ENCODE results near the gene ARHGAP23. TPM values are rescaled to one million over a fixed set of nuclear protein-coding genes. Genes with fewer than 3 reads are reported as not detected.

ARHGAP23 gene
- total RNA-seq, 1 experiment from 2014 or later, result 140 TPM

- peak; percentile 76 for DNase-seq
- TF ChIP-seq, protein P1, sequence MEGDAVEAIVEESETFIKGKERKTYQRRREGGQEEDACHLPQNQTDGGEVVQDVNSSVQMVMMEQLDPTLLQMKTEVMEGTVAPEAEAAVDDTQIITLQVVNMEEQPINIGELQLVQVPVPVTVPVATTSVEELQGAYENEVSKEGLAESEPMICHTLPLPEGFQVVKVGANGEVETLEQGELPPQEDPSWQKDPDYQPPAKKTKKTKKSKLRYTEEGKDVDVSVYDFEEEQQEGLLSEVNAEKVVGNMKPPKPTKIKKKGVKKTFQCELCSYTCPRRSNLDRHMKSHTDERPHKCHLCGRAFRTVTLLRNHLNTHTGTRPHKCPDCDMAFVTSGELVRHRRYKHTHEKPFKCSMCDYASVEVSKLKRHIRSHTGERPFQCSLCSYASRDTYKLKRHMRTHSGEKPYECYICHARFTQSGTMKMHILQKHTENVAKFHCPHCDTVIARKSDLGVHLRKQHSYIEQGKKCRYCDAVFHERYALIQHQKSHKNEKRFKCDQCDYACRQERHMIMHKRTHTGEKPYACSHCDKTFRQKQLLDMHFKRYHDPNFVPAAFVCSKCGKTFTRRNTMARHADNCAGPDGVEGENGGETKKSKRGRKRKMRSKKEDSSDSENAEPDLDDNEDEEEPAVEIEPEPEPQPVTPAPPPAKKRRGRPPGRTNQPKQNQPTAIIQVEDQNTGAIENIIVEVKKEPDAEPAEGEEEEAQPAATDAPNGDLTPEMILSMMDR (IDR thresholded peaks at IDR 0.05; ENCODE audit: unreplicated experiment), result peak; percentile 37
- no peaks in the 10 kb centered on the region for H3K9me3 Mint-ChIP-seq (ENCODE audit: low read depth, unreplicated experiment)
- no TSS peak for BruUV-seq (replicated peaks)
- peak overlapping the region; percentile 11 for H3K27ac Mint-ChIP-seq (ENCODE audit: unreplicated experiment)
- peaks cover 30% of the 10 kb centered on the region for H3K36me3 Mint-ChIP-seq (ENCODE audit: insufficient read depth, unreplicated experiment)
- intact Hi-C loops (cut with micrococcal nuclease; ENCODE audit: unreplicated experiment), result no loop called here
- H3K4me1 Mint-ChIP-seq (ENCODE audit: low read depth, unreplicated experiment), result peaks cover 66% of the 10 kb centered on the region
- no peak overlapping the region for H3K4me3 Mint-ChIP-seq (ENCODE audit: low read depth, unreplicated experiment)
- CTCF ChIA-PET, result interaction anchor here (0.6 to 0.9 kb wide), 4 partner anchors 45 to 216 kb away, joined by 3 read pairs; no protein-coding TSS in a partner anchor
- H3K27me3 Mint-ChIP-seq (ENCODE audit: unreplicated experiment), result peaks cover 30% of the 10 kb centered on the region
Observed at GRCh38 chr17:38447502-38448085, 19.3 kb downstream of the ARHGAP23 start.

DNA sequence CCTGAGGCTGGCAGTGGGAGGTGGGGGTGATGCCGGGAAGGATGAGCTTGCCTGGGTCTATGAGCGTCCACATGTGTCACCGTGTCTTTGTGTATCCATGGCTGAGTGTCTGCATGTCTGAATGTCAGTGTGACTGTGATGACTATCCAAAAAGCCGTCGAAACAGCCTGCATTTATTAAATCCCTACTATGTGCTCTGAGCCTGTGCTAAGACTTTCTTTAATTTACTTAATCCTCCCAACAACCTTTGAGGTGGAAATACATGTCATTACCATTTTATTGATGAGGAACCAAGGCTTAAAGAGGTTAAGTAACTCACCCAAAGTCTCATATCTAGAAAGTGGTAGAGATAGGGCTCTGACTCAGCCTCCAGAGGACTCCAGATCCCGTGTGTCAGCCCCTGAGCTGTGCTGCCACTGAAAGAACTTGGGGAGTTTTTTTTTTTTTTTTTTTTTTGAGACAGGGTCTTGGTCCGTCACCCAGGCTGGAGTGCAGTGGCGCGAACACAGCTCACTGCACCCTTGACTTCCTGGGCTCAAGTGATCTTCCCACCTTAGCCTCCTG is 20.0 kb downstream of the ARHGAP23 start:
- peaks cover 69% of the 10 kb centered on the region for H3K4me1 Mint-ChIP-seq (ENCODE audit: low read depth, unreplicated experiment)

DNA sequence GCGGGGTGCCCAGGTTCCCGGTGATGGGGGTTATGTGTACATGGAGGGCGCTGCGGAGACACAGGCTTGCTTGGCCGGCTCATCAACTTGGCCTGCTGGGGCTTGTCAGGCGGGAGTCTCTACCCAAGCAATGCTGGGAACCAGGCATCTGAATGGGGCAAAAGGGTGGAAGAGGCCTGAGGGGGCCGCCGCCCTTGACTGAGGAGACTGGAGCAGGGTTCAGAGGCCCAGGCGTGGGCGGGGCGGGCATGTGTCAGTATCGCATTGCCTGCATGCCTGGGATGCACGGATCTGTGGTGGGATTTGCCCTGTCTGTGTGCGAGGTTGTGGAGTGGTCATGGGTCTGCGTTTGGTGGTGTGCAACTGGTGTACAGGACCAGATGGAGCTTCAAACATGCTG is 21.1 kb downstream of the ARHGAP23 start:
- TF ChIP-seq, protein P1 (IDR thresholded peaks at IDR 0.05; ENCODE audit: unreplicated experiment), result no peak
- BruUV-seq (replicated peaks), result no TSS peak
- H3K36me3 Mint-ChIP-seq (ENCODE audit: insufficient read depth, unreplicated experiment), result peaks cover 45% of the 10 kb centered on the region
- intact Hi-C loops (cut with micrococcal nuclease; ENCODE audit: unreplicated experiment), result no loop called here
- CTCF ChIA-PET, result interaction anchor here (0.6 to 3.3 kb wide), 5 partner anchors 9 to 278 kb away, joined by 3 to 11 read pairs (median 4); no protein-coding TSS in a partner anchor
- peak overlapping the region; percentile 0 for H3K4me3 Mint-ChIP-seq (ENCODE audit: low read depth, unreplicated experiment)
- no peaks in the 10 kb centered on the region for H3K9me3 Mint-ChIP-seq (ENCODE audit: low read depth, unreplicated experiment)
- peaks cover 68% of the 10 kb centered on the region for H3K4me1 Mint-ChIP-seq (ENCODE audit: low read depth, unreplicated experiment)
- H3K27me3 Mint-ChIP-seq (ENCODE audit: unreplicated experiment), result peaks cover 36% of the 10 kb centered on the region
- DNase-seq, result peak; percentile 71
- H3K27ac Mint-ChIP-seq (ENCODE audit: unreplicated experiment), result peak overlapping the region; percentile 8

More for the DNA sequence above, 20.0 kb downstream of the ARHGAP23 start:
- BruUV-seq (replicated peaks), result no TSS peak
- peaks cover 37% of the 10 kb centered on the region for H3K36me3 Mint-ChIP-seq (ENCODE audit: insufficient read depth, unreplicated experiment)
- CTCF ChIA-PET, result interaction anchor here (0.5 to 1.3 kb wide), 7 partner anchors 10 to 134 kb away, joined by 3 to 6 read pairs (median 3); no protein-coding TSS in a partner anchor
- H3K27ac Mint-ChIP-seq (ENCODE audit: unreplicated experiment), result peak overlapping the region; percentile 11
- no peak for DNase-seq
- TF ChIP-seq, protein P1 (IDR thresholded peaks at IDR 0.05; ENCODE audit: unreplicated experiment), result no peak
- peaks cover 30% of the 10 kb centered on the region for H3K27me3 Mint-ChIP-seq (ENCODE audit: unreplicated experiment)
- no peak overlapping the region for H3K4me3 Mint-ChIP-seq (ENCODE audit: low read depth, unreplicated experiment)
- H3K9me3 Mint-ChIP-seq (ENCODE audit: low read depth, unreplicated experiment), result no peaks in the 10 kb centered on the region
- intact Hi-C loops (cut with micrococcal nuclease; ENCODE audit: unreplicated experiment), result no loop called here

DNA sequence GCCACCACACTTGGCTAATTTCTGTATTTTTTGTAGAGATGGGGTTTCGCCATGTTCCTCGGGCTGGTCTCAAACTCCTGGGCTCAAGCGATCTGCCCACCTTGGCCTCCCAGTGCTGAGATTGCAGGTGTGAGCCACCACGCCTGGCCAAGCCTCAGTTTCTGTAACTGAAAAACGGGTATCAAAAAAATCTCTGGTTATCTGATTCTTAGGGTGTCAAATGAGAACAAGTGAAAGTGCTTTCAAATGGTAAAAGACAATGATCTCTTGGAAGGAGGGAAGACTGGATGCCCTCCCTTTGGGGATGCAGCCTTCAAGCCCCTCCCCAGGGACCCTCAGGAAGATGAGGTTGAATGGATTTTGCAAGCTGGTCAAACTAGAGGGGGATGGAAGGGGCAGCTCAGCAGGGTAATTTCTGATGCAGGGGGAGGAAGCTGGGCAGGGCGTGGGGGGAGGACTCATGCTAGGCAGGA is 22.3 kb downstream of the ARHGAP23 start:
- Mint-ChIP-seq H3K4me1 (ENCODE audit: low read depth, unreplicated experiment) (peaks cover 74% of the 10 kb centered on the region), H3K4me3 (ENCODE audit: low read depth, unreplicated experiment) (peak overlapping the region; percentile 85), H3K9me3 (ENCODE audit: low read depth, unreplicated experiment) (no peaks in the 10 kb centered on the region), H3K27ac (ENCODE audit: unreplicated experiment) (peak overlapping the region; percentile 37), H3K36me3 (ENCODE audit: insufficient read depth, unreplicated experiment) (peaks cover 56% of the 10 kb centered on the region), H3K27me3 (ENCODE audit: unreplicated experiment) (peaks cover 36% of the 10 kb centered on the region)
- TF ChIP-seq, protein P1 (IDR thresholded peaks at IDR 0.05; ENCODE audit: unreplicated experiment), result no peak
- CTCF ChIA-PET, result interaction anchor here (0.6 to 3.3 kb wide), 11 partner anchors 14 to 1150 kb away, joined by 3 to 11 read pairs (median 4); no protein-coding TSS in a partner anchor
- intact Hi-C loops (cut with micrococcal nuclease; ENCODE audit: unreplicated experiment), result loop anchor here (2.0 kb wide), 1 partner anchor 14 kb away; no protein-coding TSS in a partner anchor
- BruUV-seq (replicated peaks), result no TSS peak
- DNase-seq, result no peak

All from Calu3 (cell line).